ENCODE results near the gene SH3GL1. TPM values are rescaled to one million over a fixed set of nuclear protein-coding genes. Genes with fewer than 3 reads are reported as not detected.

Gene SH3GL1
- total RNA-seq, 1 experiment from 2014 or later, result 108 TPM

- H3K27ac ChIP-seq (ENCODE audit: low read depth, low read length, poor library complexity, severe bottlenecking), result no peak overlapping the region
- DNase-seq (ENCODE audit: low spot score), result no peak
- ChIA-PET CTCF (no interaction called here), POLR2A (ENCODE audit: low non-redundant PET) (no interaction called here)
- no peaks in the 10 kb centered on the region for H3K4me1 ChIP-seq (ENCODE audit: insufficient read depth, low read length, poor library complexity, severe bottlenecking)
- TF ChIP-seq EZH2 (IDR thresholded peaks at IDR 0.05; ENCODE audit: borderline replicate concordance, low read depth, low read length, poor library complexity, severe bottlenecking) (no peak), CTCF (conservative IDR thresholded peaks at IDR 0.05; ENCODE audit: low read depth, low read length) (no peak)
- no peak overlapping the region for H3K4me3 ChIP-seq (ENCODE audit: low read depth, low read length, poor library complexity, severe bottlenecking)
- H3K27me3 ChIP-seq (replicated peaks; ENCODE audit: insufficient read depth, low read depth, low read length, poor library complexity), result no peaks in the 10 kb centered on the region
- intact Hi-C loops (cut with micrococcal nuclease; ENCODE audit: unreplicated experiment), result no loop called here
- H3K9me3 ChIP-seq (ENCODE audit: low read depth, low read length, poor library complexity, severe bottlenecking), result no peaks in the 10 kb centered on the region
- BruUV-seq (replicated peaks), result TSS peak; percentile 45
- no peaks in the 10 kb centered on the region for H3K36me3 ChIP-seq (ENCODE audit: insufficient read depth, low read length, poor library complexity, severe bottlenecking)
Observed at GRCh38 chr19:4345342-4346019, 54.9 kb downstream of the SH3GL1 start.

- BruUV-seq (replicated peaks), result no TSS peak
- intact Hi-C loops (cut with micrococcal nuclease; ENCODE audit: unreplicated experiment), result loop anchor here (2.0 kb wide), 1 partner anchor 97 kb away; the partner anchor contains the start of gene YJU2
- CTCF ChIA-PET, result interaction anchor here (0.5 to 2.1 kb wide), 5 partner anchors 9 to 356 kb away, joined by 5 to 17 read pairs (median 6); no protein-coding TSS in a partner anchor
- peak within 1 kb of the TSS; percentile 68 for H3K4me3 ChIP-seq (ENCODE audit: low read depth, low read length, poor library complexity, severe bottlenecking)
- peaks cover 1% of the 10 kb centered on the region for H3K4me1 ChIP-seq (ENCODE audit: insufficient read depth, low read length, poor library complexity, severe bottlenecking)
- no peaks in the 10 kb centered on the region for H3K36me3 ChIP-seq (ENCODE audit: insufficient read depth, low read length, poor library complexity, severe bottlenecking)
- DNase-seq (ENCODE audit: low spot score), result peak; percentile 93
- no peaks in the 10 kb centered on the region for H3K9me3 ChIP-seq (ENCODE audit: low read depth, low read length, poor library complexity, severe bottlenecking)
- TF ChIP-seq CTCF (conservative IDR thresholded peaks at IDR 0.05; ENCODE audit: low read depth, low read length), result no peak; the same call in 1 of the 2 replicates
- TF ChIP-seq EZH2 (IDR thresholded peaks at IDR 0.05; ENCODE audit: borderline replicate concordance, low read depth, low read length, poor library complexity, severe bottlenecking), result no peak
- H3K27me3 ChIP-seq (replicated peaks; ENCODE audit: insufficient read depth, low read depth, low read length, poor library complexity), result no peaks in the 10 kb centered on the region
- peak within 1 kb of the TSS; percentile 91 for H3K27ac ChIP-seq (ENCODE audit: low read depth, low read length, poor library complexity, severe bottlenecking)
- POLR2A ChIA-PET (ENCODE audit: low non-redundant PET), result interaction anchor here (0.6 to 0.7 kb wide), 2 partner anchors 96 to 356 kb away, joined by 3 to 14 read pairs; no protein-coding TSS in a partner anchor
Observed at GRCh38 chr19:4343370-4344307, 56.7 kb downstream of the SH3GL1 start, which contains the start of gene MPND. Gene MPND (plus strand): TSS chr19:4343562. CDS start chr19:4343594, 32 bp downstream.

- TF ChIP-seq CTCF (conservative IDR thresholded peaks at IDR 0.05; ENCODE audit: low read depth, low read length) (peak; percentile 39), EZH2 (IDR thresholded peaks at IDR 0.05; ENCODE audit: borderline replicate concordance, low read depth, low read length, poor library complexity, severe bottlenecking) (no peak)
- ChIA-PET CTCF (interaction anchor here (0.5 to 2.1 kb wide), 9 partner anchors 10 to 355 kb away, joined by 3 to 17 read pairs (median 6); no protein-coding TSS in a partner anchor), POLR2A (ENCODE audit: low non-redundant PET) (interaction anchor here (0.6 to 0.7 kb wide), 3 partner anchors 96 to 355 kb away, joined by 3 to 14 read pairs (median 11); no protein-coding TSS in a partner anchor)
- Histone ChIP-seq H3K27ac (ENCODE audit: low read depth, low read length, poor library complexity, severe bottlenecking) (peak overlapping the region; percentile 91), H3K36me3 (ENCODE audit: insufficient read depth, low read length, poor library complexity, severe bottlenecking) (no peaks in the 10 kb centered on the region), H3K27me3 (replicated peaks; ENCODE audit: insufficient read depth, low read depth, low read length, poor library complexity) (no peaks in the 10 kb centered on the region), H3K4me3 (ENCODE audit: low read depth, low read length, poor library complexity, severe bottlenecking) (peak overlapping the region; percentile 68), H3K9me3 (ENCODE audit: low read depth, low read length, poor library complexity, severe bottlenecking) (no peaks in the 10 kb centered on the region), H3K4me1 (ENCODE audit: insufficient read depth, low read length, poor library complexity, severe bottlenecking) (peaks cover 8% of the 10 kb centered on the region)
- intact Hi-C loops (cut with micrococcal nuclease; ENCODE audit: unreplicated experiment), result loop anchor here (2.0 kb wide), 1 partner anchor 96 kb away; the partner anchor contains the start of gene YJU2
- no TSS peak for BruUV-seq (replicated peaks)
- peak; percentile 100 for DNase-seq (ENCODE audit: low spot score)
Observed at GRCh38 chr19:4342615-4343369, 57.6 kb downstream of the SH3GL1 start.
